Measurements from ENCODE around the gene DDHD1.

Gene DDHD1

GRCh38 chr14:53011053-53011462, 142.1 kb downstream of the DDHD1 start:
- H3K9ac ChIP-seq (ENCODE audit: low read length), result no peak overlapping the region
- H3K9me3 ChIP-seq (ENCODE audit: control insufficient read depth, insufficient read depth, low read depth, low read length), result no peaks in the 10 kb centered on the region
- H3K4me3 ChIP-seq (ENCODE audit: low read depth, low read length), result no peak overlapping the region
- peaks cover 23% of the 10 kb centered on the region for H3K4me1 ChIP-seq (ENCODE audit: control insufficient read depth, insufficient read depth, low read length)
- no peaks in the 10 kb centered on the region for H3K27me3 ChIP-seq (ENCODE audit: control insufficient read depth, insufficient read depth, low read length)
- no peak overlapping the region; the same call in 1 of the 2 replicates for H3K27ac ChIP-seq (ENCODE audit: low read depth, low read length)
- H3K36me3 ChIP-seq (ENCODE audit: control insufficient read depth, insufficient read depth, low read length), result no peaks in the 10 kb centered on the region

DNA sequence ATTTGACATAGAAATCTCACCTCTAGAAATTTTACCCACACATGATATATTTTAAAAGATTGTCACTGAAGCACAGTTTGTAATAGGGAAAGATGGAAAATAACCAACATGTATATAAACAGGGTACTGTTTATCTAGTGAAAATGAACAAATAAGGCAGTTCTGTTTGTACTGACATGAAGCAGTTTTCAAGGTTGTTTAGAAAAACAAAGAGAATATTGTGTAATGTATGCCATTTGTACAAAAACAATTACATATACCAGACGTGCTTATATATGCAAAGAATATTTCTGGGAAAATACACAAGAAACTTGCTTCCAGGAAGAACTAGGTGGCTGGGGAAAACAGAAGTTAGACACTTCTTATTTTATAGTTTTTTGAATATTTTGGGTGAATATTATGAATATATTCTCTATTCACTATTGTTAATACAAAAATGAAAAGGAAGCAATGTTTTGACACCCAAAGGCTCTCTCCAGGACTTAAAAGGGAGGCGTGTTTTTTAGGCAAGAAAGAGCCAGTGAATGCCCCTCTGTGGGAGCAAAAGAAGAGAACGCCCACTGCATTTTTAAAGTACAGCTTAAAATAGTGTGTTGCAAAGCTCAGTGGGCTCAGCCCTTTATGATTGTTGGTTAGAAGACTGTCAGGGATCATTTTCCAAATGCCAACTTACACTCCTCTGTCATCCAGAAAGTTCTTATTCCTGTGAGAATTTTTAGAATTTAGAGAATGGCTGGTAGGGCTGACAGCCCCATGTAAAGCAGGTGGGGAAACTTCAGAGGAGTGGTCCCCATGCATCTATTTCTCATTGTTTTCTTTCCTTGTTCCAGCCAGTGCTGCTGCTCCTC, 142.7 kb downstream of the DDHD1 start:
- Histone ChIP-seq H3K27ac (ENCODE audit: low read depth, low read length) (no peak overlapping the region), H3K9ac (ENCODE audit: low read length) (peak overlapping the region; percentile 20), H3K9me3 (ENCODE audit: control insufficient read depth, insufficient read depth, low read depth, low read length) (no peaks in the 10 kb centered on the region), H3K4me3 (ENCODE audit: low read depth, low read length) (no peak overlapping the region), H3K4me1 (ENCODE audit: control insufficient read depth, insufficient read depth, low read length) (peaks cover 23% of the 10 kb centered on the region), H3K36me3 (ENCODE audit: control insufficient read depth, insufficient read depth, low read length) (no peaks in the 10 kb centered on the region), H3K27me3 (ENCODE audit: control insufficient read depth, insufficient read depth, low read length) (no peaks in the 10 kb centered on the region)

DNA sequence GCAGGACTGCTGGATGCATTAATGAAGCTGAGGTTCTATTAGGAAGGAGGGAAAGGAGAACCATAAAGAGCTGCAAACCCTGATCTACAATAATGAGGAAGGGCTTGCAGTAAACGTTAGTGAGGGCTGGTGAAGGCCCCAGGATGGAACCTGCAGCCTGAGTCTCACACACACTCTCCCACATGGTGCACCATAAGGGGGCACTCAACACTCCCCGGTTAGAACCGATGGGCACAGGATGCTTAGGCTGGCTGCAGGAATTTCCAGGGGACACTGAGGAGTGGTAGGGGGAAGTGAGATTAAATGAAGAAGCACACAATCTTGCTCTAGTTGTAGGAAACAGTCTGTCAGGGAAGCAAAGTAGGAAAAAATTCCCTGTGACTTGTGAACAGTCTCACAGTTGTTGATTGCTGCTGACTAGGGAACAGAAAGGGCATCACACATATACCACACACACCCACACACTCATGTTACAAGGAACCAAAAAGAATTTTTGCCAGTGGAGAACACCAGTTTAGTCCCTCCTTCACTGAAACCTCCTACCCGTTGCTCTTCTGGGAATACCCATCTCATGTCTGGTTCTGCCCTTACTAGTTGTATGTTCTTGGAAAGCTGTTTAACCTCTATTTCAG, 146.1 kb downstream of the DDHD1 start:
- Histone ChIP-seq H3K4me1 (ENCODE audit: control insufficient read depth, insufficient read depth, low read length) (peaks cover 18% of the 10 kb centered on the region), H3K4me3 (ENCODE audit: low read depth, low read length) (no peak overlapping the region), H3K9me3 (ENCODE audit: control insufficient read depth, insufficient read depth, low read depth, low read length) (no peaks in the 10 kb centered on the region), H3K9ac (ENCODE audit: low read length) (no peak overlapping the region), H3K36me3 (ENCODE audit: control insufficient read depth, insufficient read depth, low read length) (no peaks in the 10 kb centered on the region), H3K27ac (ENCODE audit: low read depth, low read length) (no peak overlapping the region), H3K27me3 (ENCODE audit: control insufficient read depth, insufficient read depth, low read length) (no peaks in the 10 kb centered on the region)

- Histone ChIP-seq H3K4me3 (ENCODE audit: low read depth, low read length) (no peak overlapping the region), H3K27ac (ENCODE audit: low read depth, low read length) (no peak overlapping the region)
Observed at GRCh38 chr14:53004976-53005375, 148.1 kb downstream of the DDHD1 start.

GRCh38 chr14:53003776-53004175, 149.3 kb downstream of the DDHD1 start:
- H3K27ac ChIP-seq (ENCODE audit: low read depth, low read length), result no peak overlapping the region
- no peak overlapping the region for H3K9ac ChIP-seq (ENCODE audit: low read length)
- peaks cover 3% of the 10 kb centered on the region; the same call in 1 of the 2 replicates for H3K4me1 ChIP-seq (ENCODE audit: control insufficient read depth, insufficient read depth, low read length)
- H3K36me3 ChIP-seq (ENCODE audit: control insufficient read depth, insufficient read depth, low read length), result no peaks in the 10 kb centered on the region
- H3K9me3 ChIP-seq (ENCODE audit: control insufficient read depth, insufficient read depth, low read depth, low read length), result no peaks in the 10 kb centered on the region
- H3K4me3 ChIP-seq (ENCODE audit: low read depth, low read length), result no peak overlapping the region
- no peaks in the 10 kb centered on the region for H3K27me3 ChIP-seq (ENCODE audit: control insufficient read depth, insufficient read depth, low read length)

More at GRCh38 chr14:53004976-53005375, 148.1 kb downstream of the DDHD1 start:
- H3K36me3 ChIP-seq (ENCODE audit: control insufficient read depth, insufficient read depth, low read length), result no peaks in the 10 kb centered on the region
- H3K9ac ChIP-seq (ENCODE audit: low read length), result no peak overlapping the region
- no peaks in the 10 kb centered on the region for H3K9me3 ChIP-seq (ENCODE audit: control insufficient read depth, insufficient read depth, low read depth, low read length)
- no peaks in the 10 kb centered on the region for H3K27me3 ChIP-seq (ENCODE audit: control insufficient read depth, insufficient read depth, low read length)
- H3K4me1 ChIP-seq (ENCODE audit: control insufficient read depth, insufficient read depth, low read length), result peaks cover 3% of the 10 kb centered on the region; the same call in 1 of the 2 replicates

DNA sequence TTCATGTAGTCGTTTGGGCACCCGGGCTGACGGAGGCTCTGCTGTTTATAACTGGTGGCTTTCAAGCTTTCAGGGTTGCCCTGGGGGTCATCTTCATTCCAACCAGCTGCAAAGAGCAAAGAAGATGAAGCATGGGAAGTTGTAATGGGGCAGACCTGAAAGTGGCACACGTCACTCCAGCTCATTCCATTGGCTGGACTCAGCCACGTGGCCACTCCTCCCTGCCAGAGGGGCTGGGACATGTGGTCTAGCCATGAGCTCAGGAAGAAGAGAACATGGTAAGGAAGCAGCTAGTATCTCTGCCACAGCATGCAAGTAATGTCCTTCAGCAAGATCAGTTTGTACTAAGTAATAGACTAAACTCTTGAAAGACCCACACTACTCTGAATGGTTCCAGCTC, 150.5 kb downstream of the DDHD1 start:
- Histone ChIP-seq H3K9me3 (ENCODE audit: control insufficient read depth, insufficient read depth, low read depth, low read length) (no peaks in the 10 kb centered on the region), H3K4me1 (ENCODE audit: control insufficient read depth, insufficient read depth, low read length) (peaks cover 3% of the 10 kb centered on the region; the same call in 1 of the 2 replicates), H3K9ac (ENCODE audit: low read length) (no peak overlapping the region), H3K27ac (ENCODE audit: low read depth, low read length) (no peak overlapping the region), H3K27me3 (ENCODE audit: control insufficient read depth, insufficient read depth, low read length) (no peaks in the 10 kb centered on the region), H3K4me3 (ENCODE audit: low read depth, low read length) (no peak overlapping the region), H3K36me3 (ENCODE audit: control insufficient read depth, insufficient read depth, low read length) (no peaks in the 10 kb centered on the region)

DNA sequence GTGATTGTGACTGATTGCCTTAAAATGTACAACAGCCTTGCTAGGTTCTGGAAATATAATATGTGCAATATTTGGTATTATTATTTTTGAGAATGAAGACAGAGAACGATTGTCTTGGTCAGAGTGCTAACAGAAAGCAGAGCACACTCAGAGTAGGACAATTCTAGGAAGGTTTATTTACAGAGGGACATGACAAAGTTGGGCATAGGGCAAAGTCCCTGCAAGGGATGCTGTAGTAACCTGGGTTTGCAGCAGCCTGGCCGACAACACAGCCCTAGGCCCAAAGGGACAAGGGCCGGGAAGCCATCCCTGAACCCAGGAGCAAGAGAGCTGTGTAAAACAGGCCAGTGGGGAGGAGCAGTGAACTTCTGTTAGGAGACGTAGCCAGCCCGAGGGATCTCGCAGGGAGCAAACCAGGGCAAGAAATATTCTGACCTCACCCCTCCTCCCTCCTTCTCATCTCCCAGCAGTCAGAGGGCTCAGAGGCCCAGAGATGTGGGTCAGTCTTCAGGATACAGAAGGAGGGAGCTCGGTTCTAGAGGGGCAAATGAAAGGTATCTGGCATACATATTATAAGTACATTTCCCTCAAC, 151.2 kb downstream of the DDHD1 start:
- Histone ChIP-seq H3K36me3 (ENCODE audit: control insufficient read depth, insufficient read depth, low read length) (no peaks in the 10 kb centered on the region), H3K9ac (ENCODE audit: low read length) (no peak overlapping the region), H3K9me3 (ENCODE audit: control insufficient read depth, insufficient read depth, low read depth, low read length) (no peaks in the 10 kb centered on the region), H3K27ac (ENCODE audit: low read depth, low read length) (no peak overlapping the region), H3K27me3 (ENCODE audit: control insufficient read depth, insufficient read depth, low read length) (no peaks in the 10 kb centered on the region), H3K4me1 (ENCODE audit: control insufficient read depth, insufficient read depth, low read length) (peaks cover 3% of the 10 kb centered on the region; the same call in 1 of the 2 replicates), H3K4me3 (ENCODE audit: low read depth, low read length) (no peak overlapping the region)

DNA sequence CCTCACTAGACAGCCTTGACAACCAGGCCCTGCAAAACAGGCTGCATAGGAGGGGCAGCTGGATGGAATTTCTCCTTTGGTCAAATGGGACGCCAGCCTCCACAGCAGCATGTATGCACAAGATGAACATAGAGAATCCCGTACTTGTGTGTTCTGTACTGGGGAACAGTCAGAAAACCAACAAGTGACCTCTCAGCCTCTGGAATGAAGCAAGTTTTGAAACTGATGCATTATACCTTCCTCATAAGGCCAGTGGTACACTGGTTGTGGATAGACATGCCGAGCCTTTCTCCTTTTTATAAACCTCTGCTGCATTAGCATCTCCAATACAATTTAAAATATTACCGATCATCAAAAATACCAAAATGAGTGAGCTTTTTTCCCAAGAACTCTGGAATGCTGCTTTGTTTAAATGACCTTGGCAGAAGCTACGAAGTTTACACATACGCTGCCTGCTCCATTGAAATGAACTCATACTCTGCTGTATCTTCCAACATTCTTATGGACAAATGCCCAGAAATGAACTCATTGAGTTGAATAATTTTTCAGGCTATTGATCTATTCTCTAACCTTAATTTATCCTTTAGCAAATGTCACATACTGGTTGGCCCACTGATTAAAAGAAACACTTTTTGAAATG, 154.6 kb downstream of the DDHD1 start:
- Histone ChIP-seq H3K4me1 (ENCODE audit: control insufficient read depth, insufficient read depth, low read length) (peaks cover 3% of the 10 kb centered on the region; the same call in 1 of the 2 replicates), H3K36me3 (ENCODE audit: control insufficient read depth, insufficient read depth, low read length) (no peaks in the 10 kb centered on the region), H3K4me3 (ENCODE audit: low read depth, low read length) (no peak overlapping the region), H3K27me3 (ENCODE audit: control insufficient read depth, insufficient read depth, low read length) (no peaks in the 10 kb centered on the region), H3K9ac (ENCODE audit: low read length) (no peak overlapping the region), H3K27ac (ENCODE audit: low read depth, low read length) (no peak overlapping the region), H3K9me3 (ENCODE audit: control insufficient read depth, insufficient read depth, low read depth, low read length) (no peaks in the 10 kb centered on the region)

DNA sequence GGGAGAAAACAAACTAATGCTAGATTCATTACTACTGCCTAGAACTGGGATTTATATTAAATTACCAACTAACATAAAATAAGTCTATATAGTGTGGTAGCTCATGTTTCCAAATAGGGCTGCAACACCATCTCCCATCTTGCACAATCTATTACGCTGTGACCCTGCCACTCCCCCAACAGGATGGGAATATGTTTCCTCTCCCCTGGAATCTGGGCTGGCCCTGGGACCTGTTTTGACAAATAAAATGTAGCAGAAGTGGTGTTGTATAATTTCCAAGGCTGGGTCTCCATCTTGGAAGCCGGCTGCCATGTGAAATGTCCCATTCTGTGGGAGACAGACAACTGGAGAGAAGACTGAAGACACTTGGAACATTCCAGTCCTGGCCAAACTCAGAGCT, 156.6 kb downstream of the DDHD1 start:
- H3K9me3 ChIP-seq (ENCODE audit: control insufficient read depth, insufficient read depth, low read depth, low read length), result no peaks in the 10 kb centered on the region
- no peaks in the 10 kb centered on the region for H3K4me1 ChIP-seq (ENCODE audit: control insufficient read depth, insufficient read depth, low read length)
- no peak overlapping the region for H3K27ac ChIP-seq (ENCODE audit: low read depth, low read length)
- no peaks in the 10 kb centered on the region for H3K36me3 ChIP-seq (ENCODE audit: control insufficient read depth, insufficient read depth, low read length)
- H3K27me3 ChIP-seq (ENCODE audit: control insufficient read depth, insufficient read depth, low read length), result no peaks in the 10 kb centered on the region
- no peak overlapping the region for H3K9ac ChIP-seq (ENCODE audit: low read length)
- no peak overlapping the region for H3K4me3 ChIP-seq (ENCODE audit: low read depth, low read length)

DNA sequence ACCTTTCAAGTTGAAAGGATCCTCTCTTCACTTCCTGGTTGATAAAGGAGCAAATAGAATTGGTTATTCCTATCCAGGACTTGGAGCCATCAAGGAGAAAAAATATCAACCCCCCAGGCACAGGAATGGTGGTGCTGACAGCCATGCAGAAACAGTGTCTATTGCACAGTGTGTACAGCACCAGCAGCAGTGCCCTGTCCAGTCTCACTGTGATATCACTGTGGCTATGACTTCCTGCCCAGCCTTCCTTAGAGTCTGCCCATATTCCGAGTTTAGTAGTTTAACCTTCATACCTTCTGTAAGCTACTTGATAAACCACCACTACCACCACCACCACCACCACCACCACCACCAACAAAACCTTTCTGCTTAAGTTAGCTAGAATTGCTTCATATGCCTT, 157.1 kb downstream of the DDHD1 start:
- no peaks in the 10 kb centered on the region for H3K4me1 ChIP-seq (ENCODE audit: control insufficient read depth, insufficient read depth, low read length)
- no peak overlapping the region for H3K27ac ChIP-seq (ENCODE audit: low read depth, low read length)
- no peak overlapping the region for H3K9ac ChIP-seq (ENCODE audit: low read length)
- no peaks in the 10 kb centered on the region for H3K27me3 ChIP-seq (ENCODE audit: control insufficient read depth, insufficient read depth, low read length)
- H3K9me3 ChIP-seq (ENCODE audit: control insufficient read depth, insufficient read depth, low read depth, low read length), result no peaks in the 10 kb centered on the region
- H3K4me3 ChIP-seq (ENCODE audit: low read depth, low read length), result no peak overlapping the region
- H3K36me3 ChIP-seq (ENCODE audit: control insufficient read depth, insufficient read depth, low read length), result no peaks in the 10 kb centered on the region

Measured in HUES6 (cell line).